ENCODE data around the gene NEURL4.
"Not testable (repeated sequence)": the region's sequence is repeated elsewhere in the genome, so short reads cannot be mapped to it uniquely, and the experiment has no call there.

DNA sequence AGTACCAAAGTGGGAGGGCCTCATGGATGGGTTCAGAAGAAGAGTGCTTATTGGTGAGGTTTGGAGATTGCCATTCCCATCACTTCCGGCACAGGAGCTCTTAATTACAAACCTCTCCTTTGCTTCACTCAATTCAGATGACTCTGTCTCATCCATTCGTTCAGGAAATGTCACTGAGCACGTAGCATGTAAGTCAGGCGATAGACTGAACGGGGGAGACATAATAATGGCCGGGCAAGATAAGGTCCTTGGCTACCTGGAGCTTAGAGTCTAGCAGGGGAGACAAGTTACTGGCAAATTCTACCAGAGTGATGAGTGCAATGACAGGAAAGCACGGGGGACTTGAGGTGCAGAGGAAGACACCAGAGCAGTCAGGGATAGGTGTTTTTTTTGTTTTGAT, 36.8 kb upstream of the NEURL4 start:
- TF ChIP-seq, protein P1, sequence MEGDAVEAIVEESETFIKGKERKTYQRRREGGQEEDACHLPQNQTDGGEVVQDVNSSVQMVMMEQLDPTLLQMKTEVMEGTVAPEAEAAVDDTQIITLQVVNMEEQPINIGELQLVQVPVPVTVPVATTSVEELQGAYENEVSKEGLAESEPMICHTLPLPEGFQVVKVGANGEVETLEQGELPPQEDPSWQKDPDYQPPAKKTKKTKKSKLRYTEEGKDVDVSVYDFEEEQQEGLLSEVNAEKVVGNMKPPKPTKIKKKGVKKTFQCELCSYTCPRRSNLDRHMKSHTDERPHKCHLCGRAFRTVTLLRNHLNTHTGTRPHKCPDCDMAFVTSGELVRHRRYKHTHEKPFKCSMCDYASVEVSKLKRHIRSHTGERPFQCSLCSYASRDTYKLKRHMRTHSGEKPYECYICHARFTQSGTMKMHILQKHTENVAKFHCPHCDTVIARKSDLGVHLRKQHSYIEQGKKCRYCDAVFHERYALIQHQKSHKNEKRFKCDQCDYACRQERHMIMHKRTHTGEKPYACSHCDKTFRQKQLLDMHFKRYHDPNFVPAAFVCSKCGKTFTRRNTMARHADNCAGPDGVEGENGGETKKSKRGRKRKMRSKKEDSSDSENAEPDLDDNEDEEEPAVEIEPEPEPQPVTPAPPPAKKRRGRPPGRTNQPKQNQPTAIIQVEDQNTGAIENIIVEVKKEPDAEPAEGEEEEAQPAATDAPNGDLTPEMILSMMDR (conservative IDR thresholded peaks at IDR 0.05 in 1 of 2, IDR thresholded peaks at IDR 0.05 in 1 of 2; ENCODE audit: low read depth in 1 of 2, low read length in 2 of 2) = not testable (repeated sequence)
- not testable (repeated sequence) for TF ChIP-seq EZH2 (IDR thresholded peaks at IDR 0.05; ENCODE audit: low read length, missing control alignments)
